GM21423 (cell line): Measurements from ENCODE around the gene MUC22.
"Not testable (repeated sequence)": the region's sequence is repeated elsewhere in the genome, so short reads cannot be mapped to it uniquely, and the experiment has no call there.

Experiments
- ATAC-seq: cut with Tn5 transposase; IDR thresholded peaks from one replicate; pipeline ENCODE4 v1.9.1; 2021; ENCODE audit warnings: mild to moderate bottlenecking, moderate library complexity; ENCODE audit not compliant: unreplicated experiment

MUC22 gene

GRCh38 chr6:31010393-31011060, at the start of gene MUC22:
TSS of gene MUC22 (plus strand) at chr6:31010474. CDS start at chr6:31010707, 233 bp downstream.
- ATAC-seq: no peak

GRCh38 chr6:30960907-30961673, 49.2 kb upstream of the MUC22 start:
- no peak for ATAC-seq

- no peak for ATAC-seq
Measured at GRCh38 chr6:30962716-30963115, 47.6 kb upstream of the MUC22 start.

DNA sequence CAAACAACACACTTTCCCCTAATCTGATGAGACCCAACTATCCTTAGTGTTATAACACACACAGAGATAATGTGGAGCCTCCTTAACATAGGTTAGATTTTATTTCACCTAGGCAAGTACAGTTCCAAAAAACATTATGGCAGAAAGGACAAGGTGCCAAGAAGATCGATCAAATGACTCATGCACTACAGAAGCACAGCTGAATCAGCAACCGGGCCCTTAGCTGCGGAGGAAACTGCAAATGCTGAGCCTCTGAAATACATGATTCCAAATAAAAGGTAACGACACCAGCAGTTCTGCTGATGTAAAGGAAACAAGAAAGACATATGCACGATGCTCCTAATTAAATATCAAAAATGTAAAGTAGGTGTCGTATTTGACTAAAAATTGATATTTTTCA, 46.6 kb upstream of the MUC22 start:
- ATAC-seq: no peak

- no peak for ATAC-seq
Measured at GRCh38 chr6:30964075-30964474, 46.2 kb upstream of the MUC22 start.

DNA sequence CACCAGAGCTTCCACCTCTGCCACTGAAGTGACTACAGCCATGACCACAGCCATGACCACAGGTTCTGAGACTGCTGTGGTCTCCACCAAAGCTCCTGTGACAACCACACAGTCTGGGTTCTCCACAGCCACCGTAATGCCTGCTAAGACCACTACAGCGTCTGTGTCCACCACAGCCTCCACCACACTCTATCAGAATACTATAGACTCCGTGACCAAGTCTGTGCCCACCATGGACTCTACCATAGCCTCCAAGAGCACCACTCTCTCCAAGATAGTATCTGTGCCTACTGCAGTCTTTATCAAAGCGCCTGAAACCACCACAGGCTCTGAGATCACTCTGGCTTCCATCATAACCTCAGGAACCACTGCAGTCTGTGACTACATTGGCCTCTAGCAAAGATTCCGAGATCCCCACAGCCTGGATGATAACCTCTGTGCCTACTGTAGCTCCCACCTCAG, 45.1 kb upstream of the MUC22 start:
- no peak for ATAC-seq

- no peak for ATAC-seq
Measured at GRCh38 chr6:30966154-30966553, 44.1 kb upstream of the MUC22 start.

GRCh38 chr6:30969171-30969570, 41.1 kb upstream of the MUC22 start:
- ATAC-seq: not testable (repeated sequence)

GRCh38 chr6:30970946-30971345, 39.3 kb upstream of the MUC22 start:
- ATAC-seq: no peak

GRCh38 chr6:30972816-30973215, 37.5 kb upstream of the MUC22 start:
- ATAC-seq: no peak

DNA sequence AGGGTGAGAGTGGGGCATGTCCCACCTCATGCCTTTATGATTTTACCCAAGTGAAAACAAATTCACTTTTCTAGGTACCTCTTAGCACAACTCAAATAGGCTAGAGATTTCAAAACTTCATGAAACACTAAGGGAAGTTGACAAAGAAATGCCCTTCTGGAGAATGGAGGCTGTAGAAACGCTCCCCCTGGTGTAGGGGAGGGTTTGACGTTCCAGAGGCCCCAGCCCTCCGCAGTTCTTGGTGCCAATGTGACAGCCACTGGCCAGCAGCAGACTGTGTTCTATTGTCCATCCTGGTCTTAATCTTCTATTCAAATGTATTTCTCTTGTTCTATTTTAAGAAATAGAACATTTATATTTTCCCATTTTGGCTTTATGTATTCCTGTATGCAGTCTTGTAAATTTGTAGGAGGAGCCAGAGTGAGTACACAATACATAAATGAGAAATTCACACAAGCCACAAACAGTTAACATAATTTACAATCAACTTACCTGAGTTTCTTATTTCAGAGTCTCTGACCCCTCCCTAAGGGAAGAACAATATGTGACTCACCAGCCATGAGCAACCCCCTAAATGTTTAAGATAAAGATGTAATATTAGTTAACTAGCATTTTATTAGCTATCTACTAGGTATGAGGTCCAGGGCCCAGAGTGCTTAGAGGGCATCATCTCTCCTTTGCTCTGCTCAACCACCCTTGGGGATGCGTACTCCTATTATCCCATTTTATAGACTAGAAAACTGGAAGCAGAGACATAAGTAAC, 35.6 kb upstream of the MUC22 start:
- no peak for ATAC-seq

DNA sequence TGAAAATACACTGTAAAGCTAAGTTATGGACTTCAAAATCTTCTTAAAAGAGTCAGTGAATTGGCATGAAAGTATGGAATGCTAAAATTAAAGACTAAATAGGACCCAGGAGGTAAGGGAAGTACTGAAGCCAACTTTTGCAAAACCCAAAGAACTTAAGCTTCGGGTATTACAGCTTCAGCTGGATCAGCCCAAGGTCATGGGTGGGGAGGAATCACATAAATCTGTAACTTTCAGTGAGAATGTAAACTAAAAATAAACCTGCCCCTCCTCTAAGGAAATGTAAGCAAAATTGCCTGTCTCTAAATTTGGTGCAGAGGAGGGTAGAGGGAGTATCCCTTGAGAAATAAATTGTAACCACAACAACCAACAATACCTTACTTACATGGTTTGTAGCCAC, 31.1 kb upstream of the MUC22 start:
- no peak for ATAC-seq

- no peak for ATAC-seq
Measured at GRCh38 chr6:30979690-30980089, 30.6 kb upstream of the MUC22 start.

DNA sequence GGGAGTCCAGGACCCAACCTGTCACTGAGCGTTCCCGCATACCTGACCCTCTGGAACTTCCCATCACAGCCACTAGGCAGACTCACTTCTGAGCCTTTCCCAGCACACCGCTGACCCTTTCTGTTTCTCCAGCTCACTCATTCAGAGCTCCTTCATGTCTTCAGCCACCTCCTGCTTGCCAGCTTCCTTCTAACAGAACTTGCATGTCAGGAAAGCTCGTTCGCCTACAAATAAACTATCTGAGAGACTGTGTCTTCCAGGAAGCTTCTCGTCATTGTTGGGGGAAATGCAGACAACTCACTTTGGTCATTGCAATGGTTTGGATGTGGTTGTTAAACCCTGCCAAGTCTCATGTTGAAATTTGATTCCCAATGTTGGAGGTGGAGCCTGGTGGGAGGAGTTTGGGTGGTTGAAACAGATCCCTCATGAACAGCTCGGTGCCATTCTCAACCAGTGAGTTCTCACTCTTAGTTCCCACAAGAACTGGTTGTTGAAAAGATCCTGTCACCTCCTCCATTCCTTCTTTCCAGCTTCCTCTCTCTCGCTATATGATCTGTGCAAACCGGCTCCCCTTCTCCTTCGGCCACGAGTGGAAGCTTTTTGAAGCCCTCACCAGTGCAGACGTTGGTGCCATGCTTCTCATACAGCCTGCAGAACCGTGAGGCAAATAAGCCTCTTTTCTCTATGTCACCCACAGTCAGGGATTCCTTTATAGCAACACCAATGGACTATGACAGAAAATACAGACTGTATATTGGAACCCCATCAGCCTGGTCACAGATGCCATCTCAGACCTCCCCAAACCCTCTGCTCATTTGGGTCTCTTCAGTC, 28.1 kb upstream of the MUC22 start:
- no peak for ATAC-seq

GRCh38 chr6:30983439-30983838, 26.8 kb upstream of the MUC22 start, which contains the start of gene MUC21:
TSS of gene MUC21 (plus strand) at chr6:30983718. CDS start at chr6:30983959, 241 bp downstream.
- no peak for ATAC-seq

- no peak for ATAC-seq
Measured at GRCh38 chr6:30985490-30985889, 24.8 kb upstream of the MUC22 start.

DNA sequence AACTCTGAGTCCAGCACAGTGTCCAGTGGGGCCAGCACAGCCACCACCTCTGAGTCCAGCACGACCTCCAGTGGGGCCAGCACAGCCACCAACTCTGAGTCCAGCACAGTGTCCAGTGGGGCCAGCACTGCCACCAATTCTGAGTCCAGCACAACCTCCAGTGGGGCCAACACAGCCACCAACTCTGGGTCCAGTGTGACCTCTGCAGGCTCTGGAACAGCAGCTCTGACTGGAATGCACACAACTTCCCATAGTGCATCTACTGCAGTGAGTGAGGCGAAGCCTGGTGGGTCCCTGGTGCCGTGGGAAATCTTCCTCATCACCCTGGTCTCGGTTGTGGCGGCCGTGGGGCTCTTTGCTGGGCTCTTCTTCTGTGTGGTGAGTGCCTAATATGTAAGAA, 23.0 kb upstream of the MUC22 start:
- no peak for ATAC-seq

DNA sequence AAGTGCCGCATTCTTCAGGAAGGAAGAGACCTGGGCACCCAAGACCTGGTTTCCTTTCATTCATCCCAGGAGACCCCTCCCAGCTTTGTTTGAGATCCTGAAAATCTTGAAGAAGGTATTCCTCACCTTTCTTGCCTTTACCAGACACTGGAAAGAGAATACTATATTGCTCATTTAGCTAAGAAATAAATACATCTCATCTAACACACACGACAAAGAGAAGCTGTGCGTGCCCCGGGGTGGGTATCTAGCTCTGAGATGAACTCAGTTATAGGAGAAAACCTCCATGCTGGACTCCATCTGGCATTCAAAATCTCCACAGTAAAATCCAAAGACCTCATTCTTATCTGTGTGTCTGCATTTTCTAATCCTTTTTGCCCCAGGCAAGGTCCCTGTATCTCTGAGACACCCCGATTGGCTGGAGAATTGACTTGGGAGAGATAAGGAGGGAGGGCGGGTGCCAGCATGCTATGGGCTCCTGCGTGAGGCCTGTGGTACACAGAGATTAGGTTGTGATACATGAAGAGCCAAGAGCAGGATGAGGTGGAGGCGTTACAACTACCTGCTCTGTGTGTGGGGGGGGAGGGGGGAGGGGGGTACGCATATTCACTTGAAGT, 22.0 kb upstream of the MUC22 start:
- no peak for ATAC-seq

GRCh38 chr6:30990422-30991086, 19.7 kb upstream of the MUC22 start:
- peak; percentile 56 for ATAC-seq

GRCh38 chr6:30991891-30992290, 18.4 kb upstream of the MUC22 start:
- ATAC-seq: no peak
